HFF-Myc (cell line): ENCODE data around the gene CCDC195.

ENCODE experiments used
- DNase-seq: peaks from one replicate; pipeline ENCODE4 v3.0.0-alpha.2; 2011; ENCODE audit warnings: low read depth; ENCODE audit errors: extremely low read depth
- H3K4me3 ChIP-seq: replicated peaks from 2 replicates; pipeline ENCODE4 v1.5.1; 2011; ENCODE audit warnings: low read depth, mild to moderate bottlenecking, control low read depth, low read length
- TF ChIP-seq, protein P1 (sequence below): IDR thresholded peaks from 2 replicates; pipeline ENCODE4 v1.5.1; 2012; ENCODE audit warnings: mild to moderate bottlenecking, low read depth, low read length, control low read depth; ENCODE audit errors: missing control alignments

CCDC195 gene

DNA sequence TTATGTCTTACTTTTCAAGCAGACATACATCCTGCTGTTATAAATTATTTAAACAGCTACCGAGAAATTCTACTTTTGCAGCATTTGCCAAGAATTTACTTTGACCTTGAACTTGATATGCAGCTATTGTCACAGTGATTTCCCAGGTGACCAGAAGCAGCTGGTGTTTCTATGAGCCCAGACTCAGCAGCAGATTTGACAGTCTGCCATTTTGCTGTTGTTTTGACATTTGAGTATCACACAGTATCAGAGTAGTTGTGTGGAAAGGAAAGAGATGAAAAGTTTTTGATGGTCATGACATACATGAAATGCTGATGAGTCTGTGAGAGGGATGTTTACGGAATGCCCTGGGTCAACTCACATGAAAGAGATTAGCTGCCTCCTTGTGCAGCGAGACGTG, 6.6 kb upstream of the CCDC195 start:
- TF ChIP-seq, protein P1, sequence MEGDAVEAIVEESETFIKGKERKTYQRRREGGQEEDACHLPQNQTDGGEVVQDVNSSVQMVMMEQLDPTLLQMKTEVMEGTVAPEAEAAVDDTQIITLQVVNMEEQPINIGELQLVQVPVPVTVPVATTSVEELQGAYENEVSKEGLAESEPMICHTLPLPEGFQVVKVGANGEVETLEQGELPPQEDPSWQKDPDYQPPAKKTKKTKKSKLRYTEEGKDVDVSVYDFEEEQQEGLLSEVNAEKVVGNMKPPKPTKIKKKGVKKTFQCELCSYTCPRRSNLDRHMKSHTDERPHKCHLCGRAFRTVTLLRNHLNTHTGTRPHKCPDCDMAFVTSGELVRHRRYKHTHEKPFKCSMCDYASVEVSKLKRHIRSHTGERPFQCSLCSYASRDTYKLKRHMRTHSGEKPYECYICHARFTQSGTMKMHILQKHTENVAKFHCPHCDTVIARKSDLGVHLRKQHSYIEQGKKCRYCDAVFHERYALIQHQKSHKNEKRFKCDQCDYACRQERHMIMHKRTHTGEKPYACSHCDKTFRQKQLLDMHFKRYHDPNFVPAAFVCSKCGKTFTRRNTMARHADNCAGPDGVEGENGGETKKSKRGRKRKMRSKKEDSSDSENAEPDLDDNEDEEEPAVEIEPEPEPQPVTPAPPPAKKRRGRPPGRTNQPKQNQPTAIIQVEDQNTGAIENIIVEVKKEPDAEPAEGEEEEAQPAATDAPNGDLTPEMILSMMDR: no peak
- H3K4me3 ChIP-seq: no peak overlapping the region
- no peak for DNase-seq

DNA sequence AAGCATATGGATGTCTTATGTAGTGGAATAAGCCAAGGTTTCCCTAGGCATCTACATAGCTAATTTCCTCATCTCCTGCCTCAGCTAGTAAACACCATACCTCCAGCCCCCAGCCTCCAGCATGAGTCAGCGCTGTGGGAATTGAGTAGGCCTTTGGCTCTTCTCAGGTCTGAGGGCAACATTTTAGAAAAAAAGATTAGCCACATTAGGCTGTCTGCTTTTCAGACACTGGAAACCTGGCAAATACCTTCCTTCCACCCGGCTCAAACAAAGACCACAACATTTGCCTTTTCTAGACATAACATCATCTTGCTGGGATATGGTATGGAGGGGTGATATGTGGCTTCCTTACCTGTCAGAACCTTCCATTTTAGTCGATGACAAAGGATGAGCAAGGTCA, 6.1 kb upstream of the CCDC195 start:
- TF ChIP-seq, protein P1: no peak
- no peak overlapping the region for H3K4me3 ChIP-seq
- DNase-seq: no peak

DNA sequence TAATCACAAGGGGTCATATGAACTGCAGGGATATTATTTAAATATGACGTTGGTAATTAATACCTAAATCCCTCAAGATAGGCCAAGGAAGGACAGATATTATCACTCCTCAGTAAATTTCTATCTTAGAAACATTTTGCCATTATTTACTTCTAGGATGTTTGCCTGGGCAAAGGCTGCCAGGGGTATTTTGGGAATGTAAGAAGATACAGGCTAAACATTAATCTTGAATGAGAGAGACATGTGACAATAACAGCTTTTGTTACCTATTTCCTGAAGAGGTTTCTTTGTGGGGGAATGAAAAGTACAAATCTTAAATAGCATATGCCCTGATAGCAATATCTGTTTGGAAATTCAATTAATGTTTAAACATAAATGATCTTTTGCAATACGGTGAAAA, 756 bp upstream of the CCDC195 start:
- TF ChIP-seq, protein P1: no peak
- no peak for DNase-seq
- H3K4me3 ChIP-seq: no peak overlapping the region

DNA sequence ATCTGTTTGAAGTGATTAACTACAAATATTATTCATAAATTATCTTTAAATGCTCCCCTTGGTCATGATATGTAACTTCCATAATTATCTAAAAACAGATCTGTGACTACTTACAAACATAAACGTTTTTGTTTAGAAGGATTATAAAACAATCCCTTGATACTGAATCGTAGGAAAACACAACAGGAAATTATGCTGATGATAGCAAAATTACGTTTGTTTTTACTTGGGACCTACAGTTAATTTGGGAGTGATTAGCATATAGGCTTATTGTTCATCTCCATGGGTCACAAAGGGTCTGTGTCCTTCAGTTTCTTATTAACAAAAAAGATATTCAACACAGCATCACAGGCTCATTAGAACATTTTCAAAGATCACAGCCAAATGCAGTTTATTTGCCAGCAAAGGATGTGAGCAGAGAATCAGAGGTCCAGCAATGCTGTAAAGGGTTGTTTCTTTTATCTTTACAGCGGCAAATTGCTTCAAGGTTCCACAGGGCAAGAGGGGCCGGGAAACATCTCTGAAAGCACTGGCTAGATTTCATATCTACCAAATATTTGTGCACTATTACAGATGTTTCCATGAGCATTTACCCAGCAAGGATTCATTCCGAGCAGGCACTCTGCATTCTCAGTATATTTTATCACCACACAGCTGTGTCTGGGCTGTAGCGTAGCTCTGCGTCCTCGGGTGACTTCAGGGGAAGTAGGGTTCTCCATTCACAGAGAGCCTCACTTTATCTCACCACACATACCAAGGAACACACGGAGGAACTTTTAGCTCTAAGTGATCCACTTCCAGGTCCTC, 4.1 kb downstream of the CCDC195 start:
- no peak overlapping the region for H3K4me3 ChIP-seq
- DNase-seq: no peak
- TF ChIP-seq, protein P1: no peak

DNA sequence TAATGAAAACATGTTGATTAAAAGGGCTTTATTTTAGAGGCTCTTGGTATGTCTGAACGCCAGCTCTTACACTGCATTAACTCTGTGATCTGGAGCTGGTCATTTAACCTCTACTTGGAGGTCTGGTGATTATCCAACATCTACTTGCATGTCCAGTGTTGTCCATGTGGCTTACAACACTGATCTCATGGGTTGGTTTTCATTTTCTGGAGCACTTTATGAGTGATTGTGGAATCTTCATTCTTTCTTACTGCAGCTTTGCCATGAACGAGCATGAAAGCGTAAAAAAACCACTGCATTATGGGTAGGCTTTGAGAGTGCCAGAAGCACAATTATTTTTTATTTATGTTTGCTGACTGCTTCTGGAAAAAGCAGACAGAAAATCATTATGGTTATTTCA, 4.8 kb downstream of the CCDC195 start:
- TF ChIP-seq, protein P1: no peak
- no peak overlapping the region for H3K4me3 ChIP-seq
- no peak for DNase-seq

DNA sequence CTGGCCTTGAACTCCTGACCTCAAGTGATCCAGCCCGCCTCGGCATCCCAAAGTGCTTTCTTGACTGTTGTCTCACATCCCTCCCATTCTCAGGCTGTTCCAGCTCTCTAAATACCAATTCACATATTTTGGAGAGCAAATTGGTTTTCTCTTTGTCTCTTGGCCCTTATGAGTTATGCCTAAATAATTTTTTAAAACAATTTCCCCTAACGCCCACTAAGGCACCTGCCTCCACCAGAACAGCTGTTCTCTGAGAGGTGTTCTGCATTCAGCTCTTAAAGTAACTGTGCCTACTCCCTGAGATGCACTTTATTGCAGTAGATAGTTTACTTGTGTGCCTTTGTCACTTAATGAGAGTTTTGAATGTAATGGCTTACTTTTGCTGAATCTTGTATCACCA, 6.9 kb downstream of the CCDC195 start:
- H3K4me3 ChIP-seq: no peak overlapping the region
- TF ChIP-seq, protein P1: no peak
- DNase-seq: no peak

DNA sequence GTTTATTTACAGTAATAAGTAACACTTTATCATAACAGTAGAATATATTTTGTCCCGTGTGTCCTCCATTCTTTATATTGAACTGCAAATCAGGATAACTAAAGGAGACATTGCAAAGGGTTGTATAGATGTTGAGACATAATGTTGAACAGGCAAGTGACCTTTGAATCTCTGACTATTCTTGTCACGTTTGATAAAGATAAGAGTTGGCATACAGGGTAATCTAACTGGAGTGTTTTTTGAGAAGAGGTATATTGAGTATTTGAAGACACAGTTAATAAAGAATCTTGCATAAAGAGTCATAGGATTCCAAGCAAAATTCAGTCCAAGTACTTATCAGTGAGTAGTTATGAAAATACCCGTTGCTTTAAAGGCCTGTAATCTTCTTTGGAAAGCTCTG, 21.7 kb downstream of the CCDC195 start:
- no peak overlapping the region for H3K4me3 ChIP-seq
- TF ChIP-seq, protein P1: no peak
- no peak for DNase-seq
